CD8-positive, alpha-beta memory T cell (primary cell): ENCODE results near the gene CD34. TPM values are rescaled to one million over a fixed set of nuclear protein-coding genes. Genes with fewer than 3 reads are reported as not detected.

ENCODE experiments used
- CTCF ChIA-PET: fragments of 350-600 bp; sonication (Branson Sonifier 250); formaldehyde crosslinking; loops from one replicate; lab custom pipeline; 2021; ENCODE audit warnings: antibody characterized with exemption; lab: Charles Lee
- POLR2A ChIA-PET: fragments of 350-600 bp; sonication (Branson Sonifier 250); formaldehyde crosslinking; loops from one replicate; lab custom pipeline; 2021; ENCODE audit warnings: antibody characterized with exemption; lab: Charles Lee
- DNase-seq, 5 donors: peaks; one replicate each; pipeline versions ENCODE4 v3.0.0 to v3.0.0-alpha.2; 2020 to 2022; ENCODE audit warnings: mixed read lengths in 1 of 5
- H3K27ac ChIP-seq: one replicate; pipeline ENCODE4 v1.7.0; 2013; ENCODE audit warnings: low read depth, mild to moderate bottlenecking, low read length, moderate library complexity
- H3K27me3 ChIP-seq: 2 replicates; pipeline ENCODE4 v1.7.0; 2013; ENCODE audit warnings: low read length, mild to moderate bottlenecking; ENCODE audit not compliant: insufficient read depth, poor library complexity, severe bottlenecking
- H3K36me3 ChIP-seq: 2 replicates; pipeline ENCODE4 v1.7.0; 2013; ENCODE audit warnings: mild to moderate bottlenecking, low read length, moderate library complexity; ENCODE audit not compliant: insufficient read depth
- H3K4me1 ChIP-seq: 2 replicates; pipeline ENCODE4 v1.7.0; 2013; ENCODE audit warnings: mild to moderate bottlenecking, low read length, moderate library complexity; ENCODE audit not compliant: insufficient read depth
- H3K4me3 ChIP-seq: 2 replicates; pipeline ENCODE4 v1.7.0; 2013; ENCODE audit warnings: mild to moderate bottlenecking, low read length
- H3K9me3 ChIP-seq: 2 replicates; pipeline ENCODE4 v1.7.0; 2013; ENCODE audit warnings: mild to moderate bottlenecking, low read length
- H3K27ac Mint-ChIP-seq, 8 donors: one replicate each; pipeline ENCODE4 v1.8.0; 2020 to 2021; ENCODE audit warnings: mixed read lengths in 8 of 8, mild to moderate bottlenecking in 6 of 8, inconsistent platforms in 3 of 8, moderate library complexity in 3 of 8
- H3K27me3 Mint-ChIP-seq, 2 donors: one replicate each; pipeline ENCODE4 v1.8.0; 2020 to 2021; ENCODE audit warnings: mixed read lengths in 2 of 2, mild to moderate bottlenecking in 1 of 2, moderate library complexity in 1 of 2
- H3K36me3 Mint-ChIP-seq, 3 donors: one replicate each; pipeline ENCODE4 v1.8.0; 2020 to 2021; ENCODE audit warnings: mixed read lengths in 3 of 3, inconsistent platforms in 1 of 3, mild to moderate bottlenecking in 1 of 3
- H3K4me1 Mint-ChIP-seq, 3 donors: one replicate each; pipeline ENCODE4 v1.8.0; 2020 to 2021; ENCODE audit warnings: mixed read lengths in 3 of 3, inconsistent platforms in 1 of 3, mild to moderate bottlenecking in 1 of 3
- H3K4me3 Mint-ChIP-seq, 7 donors: one replicate each; pipeline ENCODE4 v1.8.0; 2020 to 2021; ENCODE audit warnings: mixed read lengths in 7 of 7, mild to moderate bottlenecking in 6 of 7, moderate library complexity in 4 of 7, inconsistent platforms in 2 of 7
- H3K9me3 Mint-ChIP-seq, 5 donors: one replicate each; pipeline ENCODE4 v1.8.0; 2020 to 2022; ENCODE audit warnings: mixed read lengths in 5 of 5, mild to moderate bottlenecking in 3 of 5, moderate library complexity in 2 of 5, inconsistent platforms in 1 of 5
- polyA plus RNA-seq: library from polyadenylated mRNA; unstranded; fragments of 300-500 nt; fragmentation: Illumina TruSeq; gene quantifications from one replicate; pipeline ENCODE4 v1.2.3, GENCODE V29; 2021
- total RNA-seq, 2 experiments: library from RNA; stranded (reverse); gene quantifications; one replicate each; pipeline ENCODE4 v1.2.3, GENCODE V29; 2021

Gene CD34
- total and polyA plus RNA-seq, 3 experiments from 2014 or later = not detected

DNA sequence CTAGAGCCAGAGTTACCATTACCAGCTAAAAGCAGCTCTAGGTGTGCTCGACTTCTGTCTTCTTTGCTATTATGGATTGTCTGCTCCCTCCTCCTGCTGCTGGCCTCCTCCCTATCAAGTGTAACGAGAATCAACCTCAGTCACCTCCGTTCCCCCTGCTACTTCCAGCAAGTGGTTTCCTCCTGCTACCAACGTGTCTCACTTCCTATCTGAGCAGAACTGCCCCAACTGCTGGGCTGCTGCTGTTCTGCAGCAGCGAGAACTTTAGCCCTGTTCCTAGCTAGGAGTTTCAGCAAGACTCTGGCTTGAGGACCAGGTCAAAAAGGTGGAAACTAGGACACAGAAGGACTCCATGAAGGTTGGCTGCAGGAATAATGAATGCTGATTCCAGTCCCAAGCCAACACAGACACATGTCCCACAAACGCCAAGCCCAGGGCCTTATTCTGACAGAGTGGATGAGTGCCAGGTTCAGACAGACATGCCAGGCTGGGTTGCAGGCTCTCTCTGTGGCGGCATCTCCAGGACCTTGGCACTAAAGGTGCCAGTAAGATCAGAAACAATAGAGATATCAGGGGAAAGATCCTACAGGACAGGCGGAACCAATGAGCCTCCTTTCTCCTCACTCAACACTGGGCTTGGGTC lies 46.9 kb downstream of the CD34 start:
- Mint-ChIP-seq H3K27me3 (peaks cover 0 to 1% of the 10 kb centered on the region in 2 donors), H3K4me1 (peaks cover 0 to 68% (median 0%) of the 10 kb centered on the region in 3 donors), H3K27ac (peak overlapping the region; percentile 60 to 97 (median 88)), H3K9me3 (no peaks in the 10 kb centered on the region), H3K36me3 (peaks cover 0 to 56% (median 14%) of the 10 kb centered on the region in 3 donors), H3K4me3 (peak overlapping the region; percentile 4 to 70 (median 61))
- Histone ChIP-seq H3K27me3 (no peaks in the 10 kb centered on the region), H3K4me3 (peak overlapping the region; percentile 20), H3K36me3 (peaks cover 15% of the 10 kb centered on the region), H3K9me3 (no peaks in the 10 kb centered on the region), H3K4me1 (peaks cover 83% of the 10 kb centered on the region), H3K27ac (no peak overlapping the region)
- ChIA-PET CTCF (interaction anchor here (0.6 to 19.7 kb wide), 7 partner anchors 10 to 67 kb away, joined by 3 to 435 read pairs (median 3); no protein-coding TSS in a partner anchor), POLR2A (no interaction called here)
- peak; percentile 18 to 66 (median 35) for DNase-seq

DNA sequence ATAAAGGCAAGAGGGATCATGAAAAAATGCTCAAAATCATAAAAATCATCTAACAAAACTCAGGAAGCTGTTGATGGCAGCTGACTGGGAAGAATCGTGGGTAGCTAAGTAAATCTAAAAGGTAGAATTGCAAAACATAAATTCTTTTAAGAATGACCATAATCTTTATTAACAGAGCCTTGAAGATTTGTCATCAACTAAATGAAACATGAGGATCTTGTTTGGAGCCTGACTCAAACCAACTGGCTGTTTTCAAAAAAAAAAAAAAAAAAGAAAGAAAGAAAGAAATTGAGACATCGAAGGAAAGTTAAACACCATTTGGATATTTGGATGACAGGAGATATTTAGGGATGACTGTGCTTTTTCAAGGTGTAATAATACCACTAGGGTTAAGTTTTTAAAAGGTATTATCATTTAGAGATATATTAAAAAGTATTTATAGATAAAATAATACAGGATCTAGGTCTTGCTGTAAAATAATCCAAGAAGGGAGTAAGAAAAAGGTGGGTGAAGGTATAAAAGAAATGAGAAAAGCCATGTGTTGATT lies 48.6 kb downstream of the CD34 start:
- no peak for DNase-seq
- H3K27me3 ChIP-seq = no peaks in the 10 kb centered on the region
- H3K27ac ChIP-seq = peak overlapping the region; percentile 22
- H3K36me3 ChIP-seq = peaks cover 15% of the 10 kb centered on the region
- POLR2A ChIA-PET = interaction anchor here (0.7 to 1.1 kb wide), 6 partner anchors 9 to 66 kb away, joined by 3 to 7 read pairs (median 3); no protein-coding TSS in a partner anchor
- no peaks in the 10 kb centered on the region for H3K27me3 Mint-ChIP-seq
- H3K4me3 Mint-ChIP-seq = peak overlapping the region; percentile 4 to 76 (median 59)
- peaks cover 2 to 49% (median 14%) of the 10 kb centered on the region in 3 donors for H3K36me3 Mint-ChIP-seq
- no peak overlapping the region for H3K4me3 ChIP-seq
- H3K4me1 ChIP-seq = peaks cover 89% of the 10 kb centered on the region
- H3K9me3 Mint-ChIP-seq = no peaks in the 10 kb centered on the region
- H3K9me3 ChIP-seq = no peaks in the 10 kb centered on the region
- peaks cover 0 to 62% (median 4%) of the 10 kb centered on the region in 3 donors for H3K4me1 Mint-ChIP-seq
- peak overlapping the region; percentile 75 to 98 (median 96) for H3K27ac Mint-ChIP-seq
- CTCF ChIA-PET = interaction anchor here (1.0 to 19.7 kb wide), 5 partner anchors 9 to 65 kb away, joined by 3 to 435 read pairs (median 6); no protein-coding TSS in a partner anchor

DNA sequence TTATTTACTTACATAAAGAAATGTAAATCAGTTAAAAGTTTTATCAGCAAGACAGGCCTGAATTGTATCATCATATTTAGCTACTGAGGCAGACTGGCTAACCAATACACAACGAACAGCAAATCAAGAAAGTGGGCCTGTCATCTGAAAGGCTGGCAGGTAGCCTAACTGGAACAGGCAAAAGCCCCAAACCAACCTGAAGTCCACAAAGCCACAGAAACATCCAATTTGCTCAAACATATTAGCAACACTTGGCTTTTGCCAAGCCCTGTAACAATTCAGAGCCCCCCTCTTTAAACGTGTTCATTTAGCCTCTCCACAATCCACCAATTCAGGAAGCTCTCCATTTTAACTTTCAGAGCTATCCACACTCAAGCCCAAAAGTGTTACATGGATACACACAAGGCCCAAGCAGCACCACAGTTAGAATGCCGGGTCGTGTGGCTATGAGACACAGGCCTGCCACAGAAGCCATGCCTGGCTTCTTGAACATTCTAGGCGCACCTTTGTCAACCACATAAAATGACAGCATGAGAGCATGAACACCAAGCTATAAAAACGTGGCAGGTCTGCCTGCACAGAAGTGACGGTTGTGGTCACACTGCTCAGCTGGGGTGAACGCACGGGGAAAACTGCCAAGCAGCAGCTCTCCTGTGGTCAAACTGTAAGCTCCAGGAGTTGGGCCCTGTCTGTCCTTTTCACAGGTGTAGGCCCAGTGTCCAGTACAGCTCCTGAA lies 49.3 kb downstream of the CD34 start:
- Mint-ChIP-seq H3K27me3 (no peaks in the 10 kb centered on the region), H3K36me3 (peaks cover 3 to 47% (median 16%) of the 10 kb centered on the region in 3 donors), H3K4me3 (peak overlapping the region; percentile 0 to 76 (median 66)), H3K9me3 (no peaks in the 10 kb centered on the region), H3K27ac (peak overlapping the region in 7 of 8 donors; percentile 75 to 98 (median 96)), H3K4me1 (peaks cover 0 to 60% (median 11%) of the 10 kb centered on the region in 3 donors)
- Histone ChIP-seq H3K36me3 (peaks cover 15% of the 10 kb centered on the region), H3K4me3 (no peak overlapping the region), H3K4me1 (peaks cover 86% of the 10 kb centered on the region), H3K27me3 (no peaks in the 10 kb centered on the region), H3K9me3 (no peaks in the 10 kb centered on the region), H3K27ac (peak overlapping the region; percentile 22)
- peak in 3 of 5 donors; percentile 57 to 74 (median 65) for DNase-seq
- ChIA-PET POLR2A (interaction anchor here (0.7 to 1.1 kb wide), 7 partner anchors 8 to 67 kb away, joined by 3 to 7 read pairs (median 3); no protein-coding TSS in a partner anchor), CTCF (interaction anchor here (1.0 to 19.7 kb wide), 6 partner anchors 9 to 64 kb away, joined by 3 to 435 read pairs (median 6); no protein-coding TSS in a partner anchor)

DNA sequence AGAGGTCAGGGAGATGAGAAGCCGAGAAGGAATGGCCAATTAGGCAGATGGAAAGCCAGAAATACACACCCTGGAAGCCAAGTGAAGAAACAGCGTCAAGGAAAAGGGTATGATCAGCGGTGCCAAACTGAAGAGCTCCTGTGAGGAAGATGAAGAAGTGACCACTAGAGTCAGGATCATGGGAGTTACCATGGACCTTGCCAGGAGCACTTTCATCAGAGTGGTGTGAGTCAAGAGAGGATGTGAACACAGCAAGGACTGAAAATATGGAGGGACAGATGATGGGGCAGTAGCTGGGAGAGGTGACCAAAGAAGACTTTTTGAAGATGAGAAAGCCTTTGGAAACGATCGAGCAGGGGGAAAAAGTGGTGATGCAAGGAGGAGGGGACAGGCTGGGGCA lies 50.4 kb downstream of the CD34 start:
- Mint-ChIP-seq H3K4me1 (peaks cover 0 to 60% (median 22%) of the 10 kb centered on the region in 3 donors), H3K27ac (no peak overlapping the region), H3K27me3 (no peaks in the 10 kb centered on the region), H3K9me3 (no peaks in the 10 kb centered on the region), H3K4me3 (no peak overlapping the region), H3K36me3 (peaks cover 7 to 48% (median 14%) of the 10 kb centered on the region in 3 donors)
- POLR2A ChIA-PET = no interaction called here
- Histone ChIP-seq H3K27ac (no peak overlapping the region), H3K36me3 (peaks cover 13% of the 10 kb centered on the region), H3K27me3 (no peaks in the 10 kb centered on the region), H3K9me3 (no peaks in the 10 kb centered on the region), H3K4me1 (peaks cover 86% of the 10 kb centered on the region), H3K4me3 (no peak overlapping the region)
- CTCF ChIA-PET = interaction anchor here (0.7 to 19.7 kb wide), 5 partner anchors 8 to 102 kb away, joined by 3 to 435 read pairs (median 4); no protein-coding TSS in a partner anchor
- DNase-seq = no peak

DNA sequence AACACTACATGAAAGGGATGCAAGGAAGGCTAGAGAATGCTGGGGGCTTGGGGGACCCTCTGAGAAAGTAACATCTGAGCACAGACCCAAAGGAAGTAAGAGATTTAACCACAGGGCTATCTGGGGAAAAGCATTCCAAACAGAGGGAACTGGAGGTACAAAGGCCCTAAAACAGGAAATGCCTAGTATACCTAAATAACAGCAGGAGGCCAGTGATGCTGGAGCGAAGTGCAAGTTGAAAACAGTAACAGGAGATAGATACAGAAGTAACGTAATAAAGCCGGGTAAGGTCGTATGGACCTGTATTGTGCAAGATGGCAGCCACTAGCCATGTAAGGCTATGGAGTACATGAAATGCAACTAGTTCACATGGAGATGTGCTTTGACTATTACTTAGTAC lies 52.1 kb downstream of the CD34 start:
- Mint-ChIP-seq H3K36me3 (peaks cover 7 to 43% (median 10%) of the 10 kb centered on the region in 3 donors), H3K4me3 (no peak overlapping the region), H3K27ac (no peak overlapping the region), H3K9me3 (no peaks in the 10 kb centered on the region), H3K4me1 (peaks cover 12 to 52% (median 35%) of the 10 kb centered on the region in 3 donors), H3K27me3 (no peaks in the 10 kb centered on the region)
- no peak overlapping the region for H3K27ac ChIP-seq
- DNase-seq = no peak
- no peak overlapping the region for H3K4me3 ChIP-seq
- peaks cover 79% of the 10 kb centered on the region for H3K4me1 ChIP-seq
- ChIA-PET POLR2A (interaction anchor here (1.4 kb wide), 1 partner anchor 10 kb away, joined by 3 read pairs; no protein-coding TSS in a partner anchor), CTCF (interaction anchor here (1.3 to 4.3 kb wide), 2 partner anchors 10 to 25 kb away, joined by 3 to 18 read pairs; no protein-coding TSS in a partner anchor)
- H3K27me3 ChIP-seq = no peaks in the 10 kb centered on the region
- H3K36me3 ChIP-seq = peaks cover 8% of the 10 kb centered on the region
- H3K9me3 ChIP-seq = no peaks in the 10 kb centered on the region

DNA sequence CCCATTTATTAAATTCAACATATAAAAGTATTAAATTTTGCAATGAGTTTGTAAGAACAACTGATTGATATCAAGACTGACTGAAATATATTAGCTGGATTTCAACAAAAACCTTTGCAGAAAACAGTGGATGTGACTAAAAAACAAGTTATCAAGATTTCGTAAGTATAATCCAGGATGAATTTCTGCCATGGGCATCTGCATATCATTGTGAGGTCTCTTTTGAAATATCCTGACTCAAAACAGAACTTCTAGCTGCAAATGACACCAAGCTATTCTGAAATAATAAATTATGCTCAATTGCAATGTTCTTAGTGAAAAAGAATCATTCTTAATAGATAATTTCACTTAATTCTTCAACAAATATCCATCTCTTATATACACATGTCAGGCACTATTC lies 52.6 kb downstream of the CD34 start:
- Mint-ChIP-seq H3K36me3 (peaks cover 7 to 44% (median 10%) of the 10 kb centered on the region in 3 donors), H3K27ac (no peak overlapping the region), H3K27me3 (no peaks in the 10 kb centered on the region), H3K9me3 (no peaks in the 10 kb centered on the region), H3K4me1 (peaks cover 17 to 52% (median 41%) of the 10 kb centered on the region in 3 donors), H3K4me3 (no peak overlapping the region)
- POLR2A ChIA-PET = interaction anchor here (1.4 kb wide), 1 partner anchor 11 kb away, joined by 3 read pairs; no protein-coding TSS in a partner anchor
- H3K36me3 ChIP-seq = peaks cover 8% of the 10 kb centered on the region
- CTCF ChIA-PET = interaction anchor here (1.3 to 4.3 kb wide), 2 partner anchors 11 to 26 kb away, joined by 3 to 18 read pairs; no protein-coding TSS in a partner anchor
- no peak overlapping the region for H3K27ac ChIP-seq
- H3K4me3 ChIP-seq = no peak overlapping the region
- H3K27me3 ChIP-seq = no peaks in the 10 kb centered on the region
- peaks cover 78% of the 10 kb centered on the region for H3K4me1 ChIP-seq
- no peaks in the 10 kb centered on the region for H3K9me3 ChIP-seq
- no peak for DNase-seq

DNA sequence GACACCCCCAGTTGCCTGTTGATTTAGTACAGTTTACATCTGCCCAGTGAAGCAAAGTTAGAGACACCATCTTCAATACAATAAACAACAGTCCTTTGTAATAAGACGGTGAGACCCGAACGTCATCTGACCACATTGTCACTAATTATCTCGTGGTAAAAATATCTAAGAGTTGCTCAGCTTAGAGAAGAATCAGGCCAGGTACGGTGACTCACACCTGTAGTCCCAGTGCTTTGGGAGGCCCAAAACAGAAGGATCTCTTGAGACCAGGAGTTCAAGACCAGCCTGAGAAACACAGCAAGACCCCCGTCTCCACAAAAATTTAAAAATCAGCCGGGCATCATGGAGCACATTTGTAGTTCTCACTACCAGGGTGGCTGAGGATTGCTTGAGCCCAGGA lies 53.5 kb downstream of the CD34 start:
- H3K4me1 ChIP-seq = peaks cover 78% of the 10 kb centered on the region

More for the DNA sequence above, 53.5 kb downstream of the CD34 start:
- Mint-ChIP-seq H3K36me3 (peaks cover 5 to 44% (median 7%) of the 10 kb centered on the region in 3 donors), H3K27me3 (no peaks in the 10 kb centered on the region), H3K4me1 (peaks cover 26 to 51% (median 49%) of the 10 kb centered on the region in 3 donors), H3K9me3 (no peaks in the 10 kb centered on the region), H3K4me3 (peak overlapping the region in 1 of 7 donors; percentile 9), H3K27ac (peak overlapping the region in 3 of 8 donors; percentile 13 to 40 (median 14))
- Histone ChIP-seq H3K4me3 (no peak overlapping the region), H3K27ac (no peak overlapping the region), H3K27me3 (no peaks in the 10 kb centered on the region), H3K9me3 (no peaks in the 10 kb centered on the region), H3K36me3 (peaks cover 8% of the 10 kb centered on the region)
- no peak for DNase-seq
- POLR2A ChIA-PET = interaction anchor here (0.7 to 1.4 kb wide), 2 partner anchors 11 to 59 kb away, joined by 3 to 5 read pairs; no protein-coding TSS in a partner anchor
- CTCF ChIA-PET = interaction anchor here (4.3 kb wide), 1 partner anchor 11 kb away, joined by 18 read pairs; no protein-coding TSS in a partner anchor
